OCI-LY1 (cell line): ENCODE results near the gene ODAD4.

Source experiments
- CTCF ChIP-seq: fragments of 200-600 bp; sonication (generic), shearing (Covaris generic); IDR thresholded peaks from 2 replicates; pipeline ENCODE4 v1.5.1; 2017; ENCODE audit warnings: mild to moderate bottlenecking, antibody characterized with exemption, low read length, moderate library complexity, mixed read lengths
- EZH2 ChIP-seq: fragments of 200-600 bp; sonication (generic), shearing (Covaris generic); IDR thresholded peaks from 2 replicates; pipeline ENCODE4 v1.8.0; 2017; ENCODE audit warnings: borderline replicate concordance, mixed run types, mild to moderate bottlenecking, antibody characterized with exemption, low read length, moderate library complexity, mixed read lengths

GRCh38 chr17:41984454-41984853 is 54.0 kb downstream of the ODAD4 start:
- TF ChIP-seq CTCF: no peak
- TF ChIP-seq EZH2: no peak
